ENCODE results near the gene SLC66A2.
"Not testable (repeated sequence)": the region's sequence is repeated elsewhere in the genome, so short reads cannot be mapped to it uniquely, and the experiment has no call there.

Gene SLC66A2

GRCh38 chr18:79951545-79952455 is at the start of gene SLC66A2:
Gene SLC66A2, minus strand, starts transcription at chr18:79951653. Its CDS starts 727 bp downstream, at chr18:79950926.
- peak; percentile 98 for DNase-seq (ENCODE audit: low spot score)

GRCh38 chr18:80000877-80001276 is 49.4 kb upstream of the SLC66A2 start:
- no peak for DNase-seq (ENCODE audit: low spot score)

- not testable (repeated sequence) for DNase-seq (ENCODE audit: low spot score)
Observed at GRCh38 chr18:79999701-80000100, 48.2 kb upstream of the SLC66A2 start.

GRCh38 chr18:79991494-79991893 is 40.0 kb upstream of the SLC66A2 start:
- no peak for DNase-seq (ENCODE audit: low spot score)

GRCh38 chr18:79989195-79989497 is 37.7 kb upstream of the SLC66A2 start:
- no peak for DNase-seq (ENCODE audit: low spot score)

GRCh38 chr18:79988451-79989194 is 37.2 kb upstream of the SLC66A2 start, which contains the start of gene TXNL4A:
Gene TXNL4A, minus strand, starts transcription at chr18:79988563. Its CDS starts 171 bp downstream, at chr18:79988392.
- peak; percentile 94 for DNase-seq (ENCODE audit: low spot score)

- peak; percentile 79 for DNase-seq (ENCODE audit: low spot score)
Observed at GRCh38 chr18:79988071-79988450, 36.6 kb upstream of the SLC66A2 start.

- peak; percentile 29 for DNase-seq (ENCODE audit: low spot score)
Observed at GRCh38 chr18:79987566-79987965, 36.1 kb upstream of the SLC66A2 start.

- DNase-seq (ENCODE audit: low spot score), result peak; percentile 31
Observed at GRCh38 chr18:79986726-79987125, 35.3 kb upstream of the SLC66A2 start.

- DNase-seq (ENCODE audit: low spot score), result no peak
Observed at GRCh38 chr18:79985172-79985571, 33.7 kb upstream of the SLC66A2 start.

- DNase-seq (ENCODE audit: low spot score), result no peak
Observed at GRCh38 chr18:79983793-79984192, 32.3 kb upstream of the SLC66A2 start.

GRCh38 chr18:79983253-79983652 is 31.8 kb upstream of the SLC66A2 start:
- no peak for DNase-seq (ENCODE audit: low spot score)

- DNase-seq (ENCODE audit: low spot score), result peak; percentile 26
Observed at GRCh38 chr18:79982736-79983135, 31.3 kb upstream of the SLC66A2 start.

GRCh38 chr18:79980585-79980984 is 29.1 kb upstream of the SLC66A2 start:
- DNase-seq (ENCODE audit: low spot score), result no peak

GRCh38 chr18:79979843-79980242 is 28.4 kb upstream of the SLC66A2 start:
- DNase-seq (ENCODE audit: low spot score), result no peak

- no peak for DNase-seq (ENCODE audit: low spot score)
Observed at GRCh38 chr18:79975985-79976680, 24.7 kb upstream of the SLC66A2 start.

GRCh38 chr18:79975043-79975442 is 23.6 kb upstream of the SLC66A2 start:
- DNase-seq (ENCODE audit: low spot score), result no peak

GRCh38 chr18:79974025-79974654 is 22.7 kb upstream of the SLC66A2 start:
- no peak for DNase-seq (ENCODE audit: low spot score)

- DNase-seq (ENCODE audit: low spot score), result no peak
Observed at GRCh38 chr18:79973517-79973916, 22.1 kb upstream of the SLC66A2 start.

GRCh38 chr18:79972720-79973119 is 21.3 kb upstream of the SLC66A2 start:
- no peak for DNase-seq (ENCODE audit: low spot score)

GRCh38 chr18:79971986-79972385 is 20.5 kb upstream of the SLC66A2 start:
- DNase-seq (ENCODE audit: low spot score), result no peak

Data from GM03348 (cell line).